ENCODE results near the gene RNF144B.

DNA sequence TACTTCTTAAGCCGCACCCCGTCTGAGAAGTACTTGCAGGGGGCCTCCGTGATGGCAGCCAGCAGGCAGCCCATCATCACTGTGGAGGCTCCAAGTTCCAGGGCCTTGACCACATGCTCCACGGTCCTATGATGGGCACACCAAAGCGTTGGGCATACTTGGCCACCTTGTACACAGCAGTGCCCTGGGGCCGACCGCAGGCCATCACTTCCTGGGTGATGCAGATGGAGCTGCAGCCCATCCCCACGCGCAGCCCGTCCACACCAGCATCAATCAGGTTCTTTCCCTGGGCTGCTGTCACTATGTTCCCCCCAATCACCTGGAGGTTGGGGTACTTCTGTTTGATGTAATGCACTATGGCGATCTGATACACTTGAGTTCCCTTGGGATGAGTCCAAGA lies 19.8 kb upstream of the RNF144B start:
- TF ChIP-seq, protein P1, sequence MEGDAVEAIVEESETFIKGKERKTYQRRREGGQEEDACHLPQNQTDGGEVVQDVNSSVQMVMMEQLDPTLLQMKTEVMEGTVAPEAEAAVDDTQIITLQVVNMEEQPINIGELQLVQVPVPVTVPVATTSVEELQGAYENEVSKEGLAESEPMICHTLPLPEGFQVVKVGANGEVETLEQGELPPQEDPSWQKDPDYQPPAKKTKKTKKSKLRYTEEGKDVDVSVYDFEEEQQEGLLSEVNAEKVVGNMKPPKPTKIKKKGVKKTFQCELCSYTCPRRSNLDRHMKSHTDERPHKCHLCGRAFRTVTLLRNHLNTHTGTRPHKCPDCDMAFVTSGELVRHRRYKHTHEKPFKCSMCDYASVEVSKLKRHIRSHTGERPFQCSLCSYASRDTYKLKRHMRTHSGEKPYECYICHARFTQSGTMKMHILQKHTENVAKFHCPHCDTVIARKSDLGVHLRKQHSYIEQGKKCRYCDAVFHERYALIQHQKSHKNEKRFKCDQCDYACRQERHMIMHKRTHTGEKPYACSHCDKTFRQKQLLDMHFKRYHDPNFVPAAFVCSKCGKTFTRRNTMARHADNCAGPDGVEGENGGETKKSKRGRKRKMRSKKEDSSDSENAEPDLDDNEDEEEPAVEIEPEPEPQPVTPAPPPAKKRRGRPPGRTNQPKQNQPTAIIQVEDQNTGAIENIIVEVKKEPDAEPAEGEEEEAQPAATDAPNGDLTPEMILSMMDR (IDR thresholded peaks at IDR 0.05), result no peak
- TF ChIP-seq POLR2A (IDR thresholded peaks at IDR 0.05), result no peak
